Measurements from ENCODE around the gene ACTMAP.
A peak's percentile ranks its signal among the peaks of the same experiment; 100 is the strongest.
"Not testable (repeated sequence)": the region's sequence is repeated elsewhere in the genome, so short reads cannot be mapped to it uniquely, and the experiment has no call there.

Gene ACTMAP

DNA sequence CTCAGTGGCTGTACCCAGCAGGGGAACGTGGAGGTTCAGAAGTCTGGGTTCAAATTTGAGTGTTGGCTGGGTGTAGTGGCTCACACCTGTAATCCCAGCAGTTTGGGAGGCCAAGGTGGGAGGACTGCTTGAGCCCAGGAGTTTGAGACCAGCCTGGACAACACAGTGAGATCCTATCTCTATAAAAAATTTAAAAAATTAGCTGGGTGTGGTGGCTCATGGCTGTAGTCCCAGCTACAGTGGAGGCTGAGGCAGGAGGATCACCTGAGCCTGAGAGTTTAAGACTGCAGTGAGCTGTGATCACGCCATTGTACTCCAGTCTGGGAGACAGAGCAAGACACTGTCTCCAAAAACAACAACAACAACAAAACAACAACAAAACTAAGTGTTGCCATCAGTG is 33.9 kb upstream of the ACTMAP start:
- H3K36me3 ChIP-seq (ENCODE audit: control insufficient read depth in 2 of 2, insufficient read depth in 1 of 2, low read length in 2 of 2), result peaks cover 0 to 23% of the 10 kb centered on the region in 2 experiments; a peak in 1 of 3 replicates
- H3K4me3 ChIP-seq (ENCODE audit: low read depth, low read length); H3K9me3 ChIP-seq (ENCODE audit: control insufficient read depth, insufficient read depth, low read depth, low read length); H3K4me1 ChIP-seq (ENCODE audit: control insufficient read depth, insufficient read depth, low read length); H3K27ac ChIP-seq (ENCODE audit: extremely low read depth, low read depth, low read length); CTCF ChIA-PET: not testable (repeated sequence)
- TF ChIP-seq ZNF398 (tag by site-specific recombination; IDR thresholded peaks at IDR 0.05), result 0 out of 2 replicates have a peak, but pooled peaks have one; percentile 3
- TF ChIP-seq ZNF121 (tag by site-specific recombination; IDR thresholded peaks at IDR 0.05), result peak; percentile 89
- POLR2A ChIA-PET, result interaction anchor here (0.6 kb wide), 2 partner anchors 17 to 110 kb away, joined by 3 to 5 read pairs; no protein-coding TSS in a partner anchor

DNA sequence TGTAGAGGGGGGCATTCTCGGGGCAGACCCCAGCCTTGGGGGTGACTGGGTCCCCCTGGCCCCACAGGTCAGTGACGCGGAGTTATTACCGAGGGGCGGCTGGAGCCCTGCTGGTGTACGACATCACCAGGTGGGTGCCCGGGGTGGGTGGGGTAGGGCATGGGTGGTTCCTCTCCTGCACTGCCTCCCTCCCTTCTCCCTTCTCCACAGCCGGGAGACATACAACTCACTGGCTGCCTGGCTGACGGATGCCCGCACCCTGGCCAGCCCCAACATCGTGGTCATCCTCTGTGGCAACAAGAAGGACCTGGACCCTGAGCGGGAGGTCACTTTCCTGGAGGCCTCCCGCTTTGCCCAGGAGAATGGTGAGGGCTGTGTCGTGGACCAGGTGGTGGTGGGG is 33.4 kb upstream of the ACTMAP start:
- no peaks in the 10 kb centered on the region for H3K9me3 ChIP-seq (ENCODE audit: control insufficient read depth, insufficient read depth, low read depth, low read length)
- TF ChIP-seq SP2 (tag by site-specific recombination; IDR thresholded peaks at IDR 0.05) (no peak), ZNF426 (tag by site-specific recombination; IDR thresholded peaks at IDR 0.05) (no peak), TSHZ1 (tag by site-specific recombination; IDR thresholded peaks at IDR 0.05; ENCODE audit: borderline replicate concordance) (no peak), SALL2 (tag by site-specific recombination; IDR thresholded peaks at IDR 0.05; ENCODE audit: borderline replicate concordance) (no peak), ZNF558 (tag by site-specific recombination; IDR thresholded peaks at IDR 0.05) (no peak), GLIS2 (tag by site-specific recombination; IDR thresholded peaks at IDR 0.05) (0 out of 2 replicates have a peak, but pooled peaks have one; percentile 19), SP3 (tag by site-specific recombination; IDR thresholded peaks at IDR 0.05) (no peak), ZNF561 (tag by site-specific recombination; IDR thresholded peaks at IDR 0.05; ENCODE audit: borderline replicate concordance) (no peak), ZNF2 (tag by site-specific recombination; IDR thresholded peaks at IDR 0.05) (no peak), KLF1 (tag by site-specific recombination; IDR thresholded peaks at IDR 0.05) (peak; percentile 61), ZBTB21 (tag by site-specific recombination; IDR thresholded peaks at IDR 0.05) (no peak), ZNF26 (tag by site-specific recombination; IDR thresholded peaks at IDR 0.05) (no peak), REST (tag by site-specific recombination; IDR thresholded peaks at IDR 0.05) (no peak), ZNF239 (tag by site-specific recombination; IDR thresholded peaks at IDR 0.05) (no peak)
- peaks cover 0 to 23% of the 10 kb centered on the region in 2 experiments; a peak in 1 of 3 replicates for H3K36me3 ChIP-seq (ENCODE audit: control insufficient read depth in 2 of 2, insufficient read depth in 1 of 2, low read length in 2 of 2)
- CTCF ChIA-PET, result interaction anchor here (0.6 kb wide), 1 partner anchor 375 kb away, joined by 3 read pairs; no protein-coding TSS in a partner anchor
- POLR2A ChIA-PET, result interaction anchor here (0.6 kb wide), 2 partner anchors 17 to 110 kb away, joined by 3 to 5 read pairs; no protein-coding TSS in a partner anchor
- H3K27ac ChIP-seq (ENCODE audit: extremely low read depth, low read depth, low read length), result no peak overlapping the region
- peaks cover 5% of the 10 kb centered on the region; the same call in 1 of the 2 replicates for H3K4me1 ChIP-seq (ENCODE audit: control insufficient read depth, insufficient read depth, low read length)
- H3K4me3 ChIP-seq (ENCODE audit: low read depth, low read length), result no peak overlapping the region
